Mesothelial cell of epicardium (in vitro differentiated cells): Measurements from ENCODE around the gene ZNF334. TPM values are rescaled to one million over a fixed set of nuclear protein-coding genes. Genes with fewer than 3 reads are reported as not detected.

Experiments
- DNase-seq, 2 experiments: peaks; one replicate each; pipeline ENCODE4 v3.0.0; 2021; ENCODE audit warnings: low spot score in 2 of 2; ENCODE audit not compliant: unreplicated experiment in 2 of 2
- H3K27ac Mint-ChIP-seq: 2 replicates; pipeline ENCODE4 v1.8.0; 2021; ENCODE audit warnings: mixed read lengths
- H3K27me3 Mint-ChIP-seq: 2 replicates; pipeline ENCODE4 v1.8.0; 2021; ENCODE audit warnings: low read depth, mixed read lengths
- H3K36me3 Mint-ChIP-seq: 2 replicates; pipeline ENCODE4 v1.8.0; 2021; ENCODE audit warnings: mixed read lengths
- H3K4me1 Mint-ChIP-seq: 2 replicates; pipeline ENCODE4 v1.8.0; 2021; ENCODE audit warnings: mixed read lengths
- H3K4me3 Mint-ChIP-seq: 2 replicates; pipeline ENCODE4 v1.8.0; 2021; ENCODE audit warnings: mild to moderate bottlenecking, moderate library complexity, mixed read lengths
- H3K9me3 Mint-ChIP-seq: 2 replicates; pipeline ENCODE4 v1.8.0; 2021; ENCODE audit warnings: mixed read lengths
- CTCF ChIP-seq: fragments of 200-600 bp; sonication (generic); IDR thresholded peaks from one replicate; pipeline ENCODE4 v1.5.0; 2021; ENCODE audit warnings: antibody characterized with exemption; ENCODE audit not compliant: unreplicated experiment
- total RNA-seq: library from RNA; stranded (reverse); gene quantifications from 3 replicates; pipeline ENCODE4 v1.2.1, GENCODE V29; 2021

Gene ZNF334
- total RNA-seq, 1 donor from 2014 or later = 34.5 TPM

GRCh38 chr20:46552460-46553420 lies 39.4 kb upstream of the ZNF334 start:
- DNase-seq = no peak
- Mint-ChIP-seq H3K27me3 (peaks cover 7% of the 10 kb centered on the region), H3K4me1 (no peaks in the 10 kb centered on the region), H3K36me3 (no peaks in the 10 kb centered on the region), H3K9me3 (no peaks in the 10 kb centered on the region), H3K27ac (no peak overlapping the region), H3K4me3 (no peak overlapping the region)
- no peak for TF ChIP-seq CTCF

- H3K36me3 Mint-ChIP-seq = no peaks in the 10 kb centered on the region
- no peak overlapping the region for H3K27ac Mint-ChIP-seq
- no peak for DNase-seq
- H3K4me1 Mint-ChIP-seq = no peaks in the 10 kb centered on the region
- no peak overlapping the region for H3K4me3 Mint-ChIP-seq
- no peaks in the 10 kb centered on the region for H3K9me3 Mint-ChIP-seq
- TF ChIP-seq CTCF = no peak
- peaks cover 4% of the 10 kb centered on the region for H3K27me3 Mint-ChIP-seq
Measured at GRCh38 chr20:46551522-46552381, 38.4 kb upstream of the ZNF334 start.

GRCh38 chr20:46550461-46550860 lies 37.1 kb upstream of the ZNF334 start, which contains the start of gene OCSTAMP:
Gene OCSTAMP (minus strand): TSS chr20:46550654. CDS start chr20:46550560, 94 bp downstream.
- no peaks in the 10 kb centered on the region for H3K36me3 Mint-ChIP-seq
- H3K4me3 Mint-ChIP-seq = no peak within 1 kb of the TSS
- H3K9me3 Mint-ChIP-seq = no peaks in the 10 kb centered on the region
- no peaks in the 10 kb centered on the region for H3K4me1 Mint-ChIP-seq
- H3K27ac Mint-ChIP-seq = no peak within 1 kb of the TSS
- no peak for DNase-seq
- no peak for TF ChIP-seq CTCF
- no peaks in the 10 kb centered on the region for H3K27me3 Mint-ChIP-seq

GRCh38 chr20:46549188-46549972 lies 36.0 kb upstream of the ZNF334 start:
- H3K4me3 Mint-ChIP-seq = no peak overlapping the region
- no peaks in the 10 kb centered on the region for H3K27me3 Mint-ChIP-seq
- H3K27ac Mint-ChIP-seq = no peak overlapping the region
- no peaks in the 10 kb centered on the region for H3K36me3 Mint-ChIP-seq
- TF ChIP-seq CTCF = no peak
- no peaks in the 10 kb centered on the region for H3K4me1 Mint-ChIP-seq
- DNase-seq = no peak
- H3K9me3 Mint-ChIP-seq = no peaks in the 10 kb centered on the region

GRCh38 chr20:46548688-46549087 lies 35.3 kb upstream of the ZNF334 start:
- Mint-ChIP-seq H3K4me1 (no peaks in the 10 kb centered on the region), H3K4me3 (no peak overlapping the region), H3K27ac (no peak overlapping the region), H3K9me3 (no peaks in the 10 kb centered on the region), H3K27me3 (no peaks in the 10 kb centered on the region), H3K36me3 (no peaks in the 10 kb centered on the region)
- TF ChIP-seq CTCF = no peak
- DNase-seq = no peak
